Measurements from ENCODE around the gene ARPC5. TPM values are rescaled to one million over a fixed set of nuclear protein-coding genes. Genes with fewer than 3 reads are reported as not detected.

ARPC5 gene
- total and polyA plus RNA-seq, 2 of the 8 experiments (the other 6 are each of a cell fraction or from before 2014, with no cell fraction given) = 24.0 to 60.8 TPM

DNA sequence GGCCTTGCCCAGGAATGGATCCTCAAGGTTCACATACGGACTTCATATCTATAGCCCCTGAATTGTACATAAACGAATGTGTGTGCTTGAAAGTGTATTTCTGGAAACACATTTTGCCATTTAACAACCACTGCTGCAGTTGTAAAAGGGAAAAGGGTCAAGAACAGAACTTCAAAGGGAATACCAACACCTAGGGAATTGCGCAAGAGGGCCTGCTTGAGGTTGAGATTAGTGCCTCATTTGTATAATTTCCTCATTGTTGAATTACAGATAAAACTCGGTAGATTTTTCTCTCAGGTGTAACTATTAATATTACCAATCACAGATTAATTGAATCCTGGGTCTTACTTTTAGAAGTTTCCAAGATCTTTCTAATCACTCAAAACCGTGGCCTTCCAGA lies 51.4 kb downstream of the ARPC5 start:
- no peak overlapping the region for H3K14ac ChIP-seq (ENCODE audit: insufficient read length)
- no peak overlapping the region for H2BK5ac ChIP-seq (ENCODE audit: low read depth, low read length)
- ChIA-PET POLR2A (ENCODE audit: partially characterized antibody) (no interaction called here), CTCF (ENCODE audit: partially characterized antibody) (no interaction called here)
- TF ChIP-seq RBBP5 (IDR thresholded peaks at IDR 0.05; ENCODE audit: borderline replicate concordance, low read depth, low read length) (no peak), CEBPB (IDR thresholded peaks at IDR 0.05; ENCODE audit: low read depth, low read length) (peak; percentile 97)
- H3K27ac ChIP-seq (ENCODE audit: low read depth, low read length) = no peak overlapping the region
- no peaks in the 10 kb centered on the region for H3K27me3 ChIP-seq (replicated peaks in 1 of 4; ENCODE audit: control insufficient read depth in 3 of 4, extremely low read depth in 1 of 4, insufficient read depth in 3 of 4, low read length in 3 of 4)
- DNase-seq (ENCODE audit: low read depth in 1 of 2, low spot score in 2 of 2) = no peak
- H4K8ac ChIP-seq (ENCODE audit: extremely low read depth, insufficient read depth, low read length) = no peak overlapping the region
- no peak overlapping the region for H2AFZ ChIP-seq (ENCODE audit: low read length)
- FAIRE-seq = no peak
- no peak overlapping the region for H2BK20ac ChIP-seq (ENCODE audit: low read length)
- no peak overlapping the region for H2AK5ac ChIP-seq (ENCODE audit: low read depth, low read length)
- peaks cover 0 to 13% (median 6%) of the 10 kb centered on the region in 4 experiments; a peak in 5 of 7 replicates for H3K4me1 ChIP-seq (replicated peaks in 1 of 4; ENCODE audit: control insufficient read depth in 3 of 4, insufficient read depth in 4 of 4, low read length in 3 of 4)
- no peak overlapping the region for H3K18ac ChIP-seq (ENCODE audit: extremely low read depth, low read length)
- no peak overlapping the region for H3K23ac ChIP-seq (ENCODE audit: insufficient read length)
- no peak overlapping the region for H2BK12ac ChIP-seq (ENCODE audit: low read depth, low read length)
- no peaks in the 10 kb centered on the region for H4K20me1 ChIP-seq (replicated peaks in 1 of 2; ENCODE audit: control insufficient read depth in 1 of 2, insufficient read depth in 2 of 2, low read length in 2 of 2)
- H4K5ac ChIP-seq (ENCODE audit: insufficient read length, low read depth, low read length) = no peak overlapping the region
- H3K4me3 ChIP-seq (ENCODE audit: extremely low read depth in 1 of 4, insufficient read depth in 2 of 4, low read depth in 3 of 4, low read length in 4 of 4) = no peak overlapping the region
- no peak overlapping the region for H3K4ac ChIP-seq (replicated peaks; ENCODE audit: insufficient read length, low read depth, low read length)
- H3K36me3 ChIP-seq (ENCODE audit: control insufficient read depth in 2 of 4, insufficient read depth in 4 of 4, low read length in 3 of 4) = no peaks in the 10 kb centered on the region
- H3K9ac ChIP-seq (replicated peaks in 1 of 4; ENCODE audit: extremely low read depth in 1 of 4, low read depth in 3 of 4, low read length in 3 of 4) = no peak overlapping the region
- no peaks in the 10 kb centered on the region for H3K79me2 ChIP-seq (ENCODE audit: control insufficient read depth in 1 of 2, insufficient read depth in 2 of 2, low read length in 2 of 2)
- H3K79me1 ChIP-seq (ENCODE audit: low read depth, low read length) = no peaks in the 10 kb centered on the region
- no peaks in the 10 kb centered on the region for H3K23me2 ChIP-seq (ENCODE audit: low read depth, low read length)
- no peaks in the 10 kb centered on the region for H3K9me3 ChIP-seq (ENCODE audit: insufficient read depth in 2 of 2, low read depth in 1 of 2, low read length in 1 of 2)
- no peak overlapping the region for H2BK15ac ChIP-seq (ENCODE audit: low read length)
- H3K56ac ChIP-seq (replicated peaks; ENCODE audit: insufficient read length, low read depth, low read length) = no peak overlapping the region
- 71% methylated on average over 5 of the region's 5 CpGs; no CpG with 5 or more reads in 1 of the 2 experiments for WGBS, 2 experiments (ENCODE audit: extremely low coverage in 1 of 2, insufficient coverage in 1 of 2, insufficient read length in 1 of 2, insufficient replicate concordance in 2 of 2, low coverage in 1 of 2, low lambda C conversion rate in 2 of 2, missing lambda C conversion rate in 1 of 2)
- no peak overlapping the region for H2BK120ac ChIP-seq (replicated peaks; ENCODE audit: low read depth, low read length)
- no peak overlapping the region for H3K4me2 ChIP-seq (ENCODE audit: insufficient read depth in 1 of 2, low read depth in 2 of 2, low read length in 2 of 2)
- no peak overlapping the region for H4K91ac ChIP-seq (replicated peaks; ENCODE audit: insufficient read length, low read length)
